ENCODE results near the gene GNL1. TPM values are rescaled to one million over a fixed set of nuclear protein-coding genes. Genes with fewer than 3 reads are reported as not detected.

GNL1 gene
- total RNA-seq, 1 donor from 2014 or later: 61.5 TPM

GRCh38 chr6:30515944-30516753 is 40.1 kb downstream of the GNL1 start:
- Mint-ChIP-seq H3K27me3 (ENCODE audit: low read depth) (peaks cover 3% of the 10 kb centered on the region), H3K4me3 (ENCODE audit: unreplicated experiment) (peak overlapping the region; percentile 82), H3K9me3 (ENCODE audit: low read depth) (no peaks in the 10 kb centered on the region), H3K36me3 (ENCODE audit: low read depth) (no peaks in the 10 kb centered on the region), H3K27ac (ENCODE audit: unreplicated experiment) (peak overlapping the region; percentile 97), H3K4me1 (ENCODE audit: low read depth) (peaks cover 11% of the 10 kb centered on the region)
- no peak for TF ChIP-seq CTCF (IDR thresholded peaks at IDR 0.05)
- no peak for DNase-seq (ENCODE audit: low spot score)

DNA sequence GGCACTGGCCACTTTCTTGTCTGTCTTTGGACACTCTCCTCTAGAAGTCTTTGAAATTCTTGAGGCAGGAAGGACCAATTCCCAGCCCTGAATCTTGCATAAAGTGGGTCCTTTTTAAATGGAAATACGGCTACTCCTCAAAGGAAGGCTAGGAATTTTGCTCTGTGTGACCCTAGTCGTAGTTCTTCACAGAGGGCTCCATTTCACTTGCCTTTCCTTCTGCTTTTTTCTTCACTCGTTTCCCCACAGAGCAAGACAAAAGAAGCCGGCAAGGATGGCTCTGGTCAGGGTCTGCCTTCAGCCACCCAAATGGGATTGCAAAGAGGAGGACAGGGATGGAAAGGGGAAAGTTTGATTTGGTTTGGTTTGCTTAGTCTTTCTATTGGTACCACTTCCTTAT is 41.2 kb downstream of the GNL1 start:
- Mint-ChIP-seq H3K9me3 (ENCODE audit: low read depth) (no peaks in the 10 kb centered on the region), H3K36me3 (ENCODE audit: low read depth) (no peaks in the 10 kb centered on the region), H3K27me3 (ENCODE audit: low read depth) (peaks cover 3% of the 10 kb centered on the region), H3K4me3 (ENCODE audit: unreplicated experiment) (peak overlapping the region; percentile 82), H3K4me1 (ENCODE audit: low read depth) (peaks cover 11% of the 10 kb centered on the region), H3K27ac (ENCODE audit: unreplicated experiment) (no peak overlapping the region)
- no peak for DNase-seq (ENCODE audit: low spot score)
- no peak for TF ChIP-seq CTCF (IDR thresholded peaks at IDR 0.05)

DNA sequence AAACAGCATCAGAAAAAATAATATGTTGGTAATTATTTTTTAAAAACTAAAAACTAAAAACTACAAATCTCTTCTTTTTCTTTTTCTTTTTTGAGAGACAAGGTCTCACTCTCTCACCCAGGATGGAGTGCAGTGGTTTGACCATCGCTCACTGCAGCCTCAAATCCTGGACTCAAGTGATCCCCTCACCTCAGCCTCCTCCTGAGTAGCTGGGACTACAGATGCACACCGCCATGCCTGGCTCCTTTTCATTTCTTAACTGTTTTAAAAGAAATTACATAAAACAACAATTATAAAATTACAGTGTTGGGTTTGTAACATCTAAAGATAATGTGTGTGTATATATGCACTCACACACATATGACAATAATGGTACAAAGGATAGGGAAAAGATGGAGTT is 42.8 kb downstream of the GNL1 start:
- Mint-ChIP-seq H3K36me3 (ENCODE audit: low read depth) (no peaks in the 10 kb centered on the region), H3K27ac (ENCODE audit: unreplicated experiment) (no peak overlapping the region), H3K4me1 (ENCODE audit: low read depth) (peaks cover 11% of the 10 kb centered on the region), H3K9me3 (ENCODE audit: low read depth) (no peaks in the 10 kb centered on the region), H3K4me3 (ENCODE audit: unreplicated experiment) (no peak overlapping the region), H3K27me3 (ENCODE audit: low read depth) (peaks cover 3% of the 10 kb centered on the region)
- TF ChIP-seq CTCF (IDR thresholded peaks at IDR 0.05): no peak
- DNase-seq (ENCODE audit: low spot score): no peak

DNA sequence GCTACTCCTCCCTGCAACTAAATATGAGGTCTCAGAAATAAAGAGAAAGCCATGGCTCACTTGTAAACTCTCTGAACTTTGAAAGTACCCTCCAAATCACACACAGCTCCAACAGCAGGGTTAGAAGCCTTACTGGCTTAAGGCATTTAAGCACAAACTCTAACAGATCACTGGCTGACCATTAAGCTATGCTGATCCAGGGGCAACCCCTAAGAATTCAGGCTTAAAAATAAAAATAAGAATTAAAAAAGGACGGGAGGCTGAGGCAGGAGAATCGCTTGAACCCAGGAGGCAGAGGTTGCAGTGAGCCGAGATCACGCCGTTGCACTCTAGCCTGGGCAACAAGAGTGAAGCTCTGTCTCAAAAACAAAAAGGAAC is 45.1 kb downstream of the GNL1 start:
- no peak for DNase-seq (ENCODE audit: low spot score)
- no peaks in the 10 kb centered on the region for H3K9me3 Mint-ChIP-seq (ENCODE audit: low read depth)
- no peak overlapping the region for H3K4me3 Mint-ChIP-seq (ENCODE audit: unreplicated experiment)
- no peak for TF ChIP-seq CTCF (IDR thresholded peaks at IDR 0.05)
- H3K27me3 Mint-ChIP-seq (ENCODE audit: low read depth): peaks cover 3% of the 10 kb centered on the region
- no peak overlapping the region for H3K27ac Mint-ChIP-seq (ENCODE audit: unreplicated experiment)
- H3K4me1 Mint-ChIP-seq (ENCODE audit: low read depth): peaks cover 6% of the 10 kb centered on the region
- no peaks in the 10 kb centered on the region for H3K36me3 Mint-ChIP-seq (ENCODE audit: low read depth)

- H3K36me3 Mint-ChIP-seq (ENCODE audit: low read depth): no peaks in the 10 kb centered on the region
- peaks cover 2% of the 10 kb centered on the region for H3K4me1 Mint-ChIP-seq (ENCODE audit: low read depth)
- no peak for DNase-seq (ENCODE audit: low spot score)
- H3K27ac Mint-ChIP-seq (ENCODE audit: unreplicated experiment): no peak overlapping the region
- no peak for TF ChIP-seq CTCF (IDR thresholded peaks at IDR 0.05)
- H3K9me3 Mint-ChIP-seq (ENCODE audit: low read depth): no peaks in the 10 kb centered on the region
- peaks cover 3% of the 10 kb centered on the region for H3K27me3 Mint-ChIP-seq (ENCODE audit: low read depth)
- H3K4me3 Mint-ChIP-seq (ENCODE audit: unreplicated experiment): no peak overlapping the region
Measured at GRCh38 chr6:30510419-30511168, 45.7 kb downstream of the GNL1 start.

All from chondrocyte (in vitro differentiated cells).